WERI-Rb-1 (cell line): ENCODE data around the gene SLC29A1.

Experiments used
- DNase-seq: peaks from one replicate; pipeline ENCODE4 v3.0.0-alpha.2; 2020
- H3K27ac ChIP-seq: fragments of 250-450 bp; sonication (Bioruptor Pico); 2 replicates; pipeline ENCODE4 v1.5.1; 2020; ENCODE audit warnings: mild to moderate bottlenecking, moderate library complexity
- H3K27me3 ChIP-seq: fragments of 250-450 bp; sonication (Bioruptor Pico); 2 replicates; pipeline ENCODE4 v1.5.1; 2021; ENCODE audit warnings: mild to moderate bottlenecking, low read depth, moderate library complexity; ENCODE audit not compliant: insufficient read depth, severe bottlenecking
- H3K36me3 ChIP-seq: fragments of 250-450 bp; sonication (Bioruptor Pico); 2 replicates; pipeline ENCODE4 v1.5.1; 2020; ENCODE audit warnings: mild to moderate bottlenecking, moderate library complexity
- H3K4me3 ChIP-seq: 2 replicates; pipeline ENCODE4 v1.5.1; 2011; ENCODE audit warnings: low read depth, mild to moderate bottlenecking, control low read depth, low read length
- H3K9me3 ChIP-seq: fragments of 250-450 bp; sonication (Bioruptor Pico); 2 replicates; pipeline ENCODE4 v1.5.1; 2021; ENCODE audit warnings: mild to moderate bottlenecking, moderate library complexity; ENCODE audit not compliant: severe bottlenecking
- TF ChIP-seq, protein P1 (sequence below): IDR thresholded peaks from 2 replicates; pipeline ENCODE4 v1.5.1; 2011; ENCODE audit warnings: low read depth, mild to moderate bottlenecking, control low read depth, inconsistent platforms, low read length

The SLC29A1 gene

GRCh38 chr6:44275749-44276648, 52.6 kb downstream of the SLC29A1 start:
- Histone ChIP-seq H3K4me3 (no peak overlapping the region), H3K27me3 (no peaks in the 10 kb centered on the region), H3K9me3 (no peaks in the 10 kb centered on the region), H3K27ac (no peak overlapping the region), H3K36me3 (peaks cover 40% of the 10 kb centered on the region)
- TF ChIP-seq, protein P1, sequence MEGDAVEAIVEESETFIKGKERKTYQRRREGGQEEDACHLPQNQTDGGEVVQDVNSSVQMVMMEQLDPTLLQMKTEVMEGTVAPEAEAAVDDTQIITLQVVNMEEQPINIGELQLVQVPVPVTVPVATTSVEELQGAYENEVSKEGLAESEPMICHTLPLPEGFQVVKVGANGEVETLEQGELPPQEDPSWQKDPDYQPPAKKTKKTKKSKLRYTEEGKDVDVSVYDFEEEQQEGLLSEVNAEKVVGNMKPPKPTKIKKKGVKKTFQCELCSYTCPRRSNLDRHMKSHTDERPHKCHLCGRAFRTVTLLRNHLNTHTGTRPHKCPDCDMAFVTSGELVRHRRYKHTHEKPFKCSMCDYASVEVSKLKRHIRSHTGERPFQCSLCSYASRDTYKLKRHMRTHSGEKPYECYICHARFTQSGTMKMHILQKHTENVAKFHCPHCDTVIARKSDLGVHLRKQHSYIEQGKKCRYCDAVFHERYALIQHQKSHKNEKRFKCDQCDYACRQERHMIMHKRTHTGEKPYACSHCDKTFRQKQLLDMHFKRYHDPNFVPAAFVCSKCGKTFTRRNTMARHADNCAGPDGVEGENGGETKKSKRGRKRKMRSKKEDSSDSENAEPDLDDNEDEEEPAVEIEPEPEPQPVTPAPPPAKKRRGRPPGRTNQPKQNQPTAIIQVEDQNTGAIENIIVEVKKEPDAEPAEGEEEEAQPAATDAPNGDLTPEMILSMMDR: no peak
- no peak for DNase-seq

DNA sequence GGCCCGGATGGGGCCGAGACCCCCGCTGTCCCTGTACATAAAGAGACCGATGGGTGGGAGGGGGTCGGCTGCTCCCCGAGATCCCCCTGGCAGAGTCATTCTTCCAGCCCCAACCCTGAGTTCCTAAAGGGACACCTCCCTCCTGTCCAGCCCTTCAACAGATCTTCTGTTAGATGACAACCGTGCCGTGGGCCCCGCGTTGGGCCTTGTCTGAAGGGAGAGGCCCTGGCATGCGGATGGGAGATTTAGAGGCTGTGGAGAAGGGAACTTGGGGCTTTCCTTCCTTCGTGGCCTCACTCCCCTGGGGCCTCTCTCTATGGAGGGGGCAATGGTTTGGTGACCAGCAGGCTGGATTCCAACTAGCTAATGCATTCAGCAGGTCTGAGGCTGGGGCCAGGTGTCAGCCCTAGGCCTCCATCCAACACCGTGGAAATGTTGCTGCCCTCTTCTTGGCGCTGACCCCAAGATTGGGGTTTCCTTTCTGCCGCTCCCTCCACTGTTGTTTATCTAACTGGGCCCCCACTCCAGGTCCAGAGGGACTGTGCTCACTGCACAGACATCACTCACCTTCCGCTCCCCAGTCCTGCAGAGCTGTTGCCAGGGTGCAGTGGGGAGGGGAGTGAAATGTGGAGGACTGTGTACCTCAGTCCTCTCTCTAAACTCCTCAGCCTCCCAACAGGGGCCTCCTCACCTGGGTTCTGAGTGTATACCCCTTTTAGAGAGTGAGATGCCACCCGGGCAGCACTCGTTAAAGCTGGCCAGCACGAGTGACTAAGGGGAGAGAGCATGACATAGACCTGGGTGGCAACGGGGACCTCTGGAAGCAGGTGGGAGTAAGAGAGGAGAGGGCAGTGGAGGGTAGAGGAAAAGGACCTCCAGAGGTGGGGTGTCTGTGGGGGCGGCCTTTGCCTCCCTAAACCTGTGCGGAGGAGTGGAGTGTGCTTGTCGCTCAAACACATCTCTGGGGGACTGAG, 53.6 kb downstream of the SLC29A1 start:
- Histone ChIP-seq H3K36me3 (peaks cover 40% of the 10 kb centered on the region), H3K27ac (no peak overlapping the region), H3K4me3 (no peak overlapping the region), H3K27me3 (no peaks in the 10 kb centered on the region), H3K9me3 (no peaks in the 10 kb centered on the region)
- TF ChIP-seq, protein P1: no peak
- no peak for DNase-seq

DNA sequence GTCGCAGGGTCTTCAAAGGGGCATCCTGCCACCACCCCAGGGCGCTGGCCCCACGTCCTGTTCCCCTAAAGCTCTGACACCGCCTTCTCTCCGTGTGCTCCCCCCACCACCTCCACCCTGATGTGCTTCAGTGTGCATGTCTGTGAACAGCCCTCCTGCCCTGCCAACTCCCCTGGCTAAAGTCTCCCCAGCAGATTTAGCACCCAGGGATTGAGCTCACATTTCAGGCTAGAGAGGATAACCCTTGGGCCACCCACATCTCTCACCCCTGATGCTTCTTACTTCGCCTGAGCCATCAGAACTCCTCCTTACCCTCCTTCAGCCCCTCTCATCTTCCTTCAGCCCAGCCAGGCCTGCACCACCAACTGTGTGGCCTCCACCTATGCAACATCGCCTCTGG, 54.4 kb downstream of the SLC29A1 start:
- H3K9me3 ChIP-seq: no peaks in the 10 kb centered on the region
- H3K27me3 ChIP-seq: no peaks in the 10 kb centered on the region

GRCh38 chr6:44278315-44278714, 54.9 kb downstream of the SLC29A1 start:
- Histone ChIP-seq H3K9me3 (no peaks in the 10 kb centered on the region), H3K27me3 (no peaks in the 10 kb centered on the region), H3K27ac (peak overlapping the region; percentile 58), H3K36me3 (peaks cover 31% of the 10 kb centered on the region), H3K4me3 (no peak overlapping the region)
- TF ChIP-seq, protein P1: no peak
- peak; percentile 69 for DNase-seq

More for the DNA sequence above, 54.4 kb downstream of the SLC29A1 start:
- TF ChIP-seq, protein P1: no peak
- no peak for DNase-seq
- H3K27ac ChIP-seq: peak overlapping the region; percentile 58
- H3K36me3 ChIP-seq: peaks cover 37% of the 10 kb centered on the region
- no peak overlapping the region for H3K4me3 ChIP-seq

- peak overlapping the region; percentile 58 for H3K27ac ChIP-seq
- peaks cover 24% of the 10 kb centered on the region for H3K36me3 ChIP-seq
- TF ChIP-seq, protein P1: no peak
- H3K27me3 ChIP-seq: no peaks in the 10 kb centered on the region
- H3K4me3 ChIP-seq: no peak overlapping the region
- no peaks in the 10 kb centered on the region for H3K9me3 ChIP-seq
- DNase-seq: no peak
Measured at GRCh38 chr6:44278774-44279697, 55.6 kb downstream of the SLC29A1 start.
